Activated naive CD8-positive, alpha-beta T cell (primary cell): ENCODE results near the gene VPS52.
A peak's percentile ranks its signal among the peaks of the same experiment; 100 is the strongest.
"Not testable (repeated sequence)": the region's sequence is repeated elsewhere in the genome, so short reads cannot be mapped to it uniquely, and the experiment has no call there.

ENCODE experiments used
- H3K27ac Mint-ChIP-seq: one replicate; pipeline ENCODE4 v1.8.0; 2021; ENCODE audit warnings: mixed read lengths
- H3K27me3 Mint-ChIP-seq: one replicate; pipeline ENCODE4 v1.8.0; 2021; ENCODE audit warnings: mixed read lengths
- H3K36me3 Mint-ChIP-seq: one replicate; pipeline ENCODE4 v1.8.0; 2021; ENCODE audit warnings: mixed read lengths
- H3K4me1 Mint-ChIP-seq: one replicate; pipeline ENCODE4 v1.8.0; 2021; ENCODE audit warnings: low read depth, mixed read lengths
- H3K4me3 Mint-ChIP-seq: one replicate; pipeline ENCODE4 v1.8.0; 2021; ENCODE audit warnings: mild to moderate bottlenecking, mixed read lengths
- H3K9me3 Mint-ChIP-seq: one replicate; pipeline ENCODE4 v1.8.0; 2021; ENCODE audit warnings: low read depth, mixed read lengths

VPS52 gene

GRCh38 chr6:33226503-33227120 lies 45.1 kb downstream of the VPS52 start:
- not testable (repeated sequence) for H3K27me3 Mint-ChIP-seq, H3K4me1 Mint-ChIP-seq, H3K27ac Mint-ChIP-seq, H3K36me3 Mint-ChIP-seq, H3K9me3 Mint-ChIP-seq, H3K4me3 Mint-ChIP-seq

- H3K36me3 Mint-ChIP-seq = no peaks in the 10 kb centered on the region
- no peak overlapping the region for H3K4me3 Mint-ChIP-seq
- no peak overlapping the region for H3K27ac Mint-ChIP-seq
- peaks cover 33% of the 10 kb centered on the region for H3K4me1 Mint-ChIP-seq
- H3K9me3 Mint-ChIP-seq = no peaks in the 10 kb centered on the region
- H3K27me3 Mint-ChIP-seq = peaks cover 4% of the 10 kb centered on the region
Measured at GRCh38 chr6:33217681-33218080, 54.0 kb downstream of the VPS52 start.

- no peaks in the 10 kb centered on the region for H3K36me3 Mint-ChIP-seq
- H3K4me3 Mint-ChIP-seq = no peak overlapping the region
- peaks cover 36% of the 10 kb centered on the region for H3K4me1 Mint-ChIP-seq
- H3K27me3 Mint-ChIP-seq = peaks cover 4% of the 10 kb centered on the region
- no peak overlapping the region for H3K27ac Mint-ChIP-seq
- H3K9me3 Mint-ChIP-seq = no peaks in the 10 kb centered on the region
Measured at GRCh38 chr6:33217246-33217645, 54.4 kb downstream of the VPS52 start.

GRCh38 chr6:33216117-33216649 lies 55.5 kb downstream of the VPS52 start:
- no peaks in the 10 kb centered on the region for H3K9me3 Mint-ChIP-seq
- no peak overlapping the region for H3K27ac Mint-ChIP-seq
- no peak overlapping the region for H3K4me3 Mint-ChIP-seq
- H3K27me3 Mint-ChIP-seq = peaks cover 3% of the 10 kb centered on the region
- H3K36me3 Mint-ChIP-seq = no peaks in the 10 kb centered on the region
- peaks cover 36% of the 10 kb centered on the region for H3K4me1 Mint-ChIP-seq

- Mint-ChIP-seq H3K4me1 (peaks cover 36% of the 10 kb centered on the region), H3K27ac (peak overlapping the region; percentile 16), H3K9me3 (no peaks in the 10 kb centered on the region), H3K4me3 (peak overlapping the region; percentile 52), H3K27me3 (peaks cover 3% of the 10 kb centered on the region), H3K36me3 (no peaks in the 10 kb centered on the region)
Measured at GRCh38 chr6:33215271-33216116, 56.2 kb downstream of the VPS52 start.

GRCh38 chr6:33213989-33214335 lies 57.7 kb downstream of the VPS52 start:
- Mint-ChIP-seq H3K27ac (no peak overlapping the region), H3K4me3 (peak overlapping the region; percentile 87), H3K9me3 (no peaks in the 10 kb centered on the region), H3K36me3 (no peaks in the 10 kb centered on the region), H3K4me1 (peaks cover 46% of the 10 kb centered on the region), H3K27me3 (no peaks in the 10 kb centered on the region)

- H3K27ac Mint-ChIP-seq = peak overlapping the region; percentile 41
- H3K27me3 Mint-ChIP-seq = no peaks in the 10 kb centered on the region
- H3K9me3 Mint-ChIP-seq = no peaks in the 10 kb centered on the region
Measured at GRCh38 chr6:33213166-33213988, 58.3 kb downstream of the VPS52 start.

GRCh38 chr6:33212857-33213165 lies 58.9 kb downstream of the VPS52 start:
- Mint-ChIP-seq H3K27ac (peak overlapping the region; percentile 41), H3K4me1 (peaks cover 49% of the 10 kb centered on the region), H3K9me3 (no peaks in the 10 kb centered on the region), H3K27me3 (no peaks in the 10 kb centered on the region), H3K4me3 (peak overlapping the region; percentile 87), H3K36me3 (no peaks in the 10 kb centered on the region)

More at GRCh38 chr6:33213166-33213988, 58.3 kb downstream of the VPS52 start:
- H3K36me3 Mint-ChIP-seq = no peaks in the 10 kb centered on the region
- peaks cover 49% of the 10 kb centered on the region for H3K4me1 Mint-ChIP-seq
- peak overlapping the region; percentile 87 for H3K4me3 Mint-ChIP-seq

- Mint-ChIP-seq H3K36me3 (no peaks in the 10 kb centered on the region), H3K4me1 (peaks cover 47% of the 10 kb centered on the region), H3K9me3 (no peaks in the 10 kb centered on the region), H3K27ac (no peak overlapping the region), H3K27me3 (no peaks in the 10 kb centered on the region), H3K4me3 (peak overlapping the region; percentile 41)
Measured at GRCh38 chr6:33211666-33212422, 59.8 kb downstream of the VPS52 start.

- Mint-ChIP-seq H3K27ac (no peak overlapping the region), H3K9me3 (no peaks in the 10 kb centered on the region), H3K4me3 (no peak overlapping the region), H3K27me3 (no peaks in the 10 kb centered on the region), H3K36me3 (no peaks in the 10 kb centered on the region), H3K4me1 (peaks cover 47% of the 10 kb centered on the region)
Measured at GRCh38 chr6:33211136-33211535, 60.5 kb downstream of the VPS52 start.

GRCh38 chr6:33209856-33210255 lies 61.8 kb downstream of the VPS52 start:
- Mint-ChIP-seq H3K27ac (no peak overlapping the region), H3K9me3 (no peaks in the 10 kb centered on the region), H3K36me3 (no peaks in the 10 kb centered on the region), H3K27me3 (no peaks in the 10 kb centered on the region), H3K4me1 (peaks cover 51% of the 10 kb centered on the region), H3K4me3 (peak overlapping the region; percentile 93)

- Mint-ChIP-seq H3K27me3 (no peaks in the 10 kb centered on the region), H3K4me3 (peak within 1 kb of the TSS; percentile 93), H3K9me3 (no peaks in the 10 kb centered on the region), H3K36me3 (peaks cover 2% of the 10 kb centered on the region), H3K27ac (peak within 1 kb of the TSS; percentile 91), H3K4me1 (peaks cover 48% of the 10 kb centered on the region)
Measured at GRCh38 chr6:33208091-33208967, 63.3 kb downstream of the VPS52 start, which contains the start of gene RING1. RING1 (plus strand) TSS chr6:33208500; CDS start chr6:33208823, 323 bp downstream.

- Mint-ChIP-seq H3K36me3 (peaks cover 5% of the 10 kb centered on the region), H3K4me1 (peaks cover 48% of the 10 kb centered on the region), H3K27me3 (no peaks in the 10 kb centered on the region), H3K4me3 (peak overlapping the region; percentile 93), H3K9me3 (no peaks in the 10 kb centered on the region), H3K27ac (peak overlapping the region; percentile 84)
Measured at GRCh38 chr6:33207552-33208090, 64.1 kb downstream of the VPS52 start.
